WI38 (cell line): ENCODE data around the gene GREM2.

Experiments
- H3K4me3 ChIP-seq: 2 replicates; pipeline ENCODE4 v1.5.1; 2011; ENCODE audit warnings: low read depth, mild to moderate bottlenecking, control low read depth, low read length
- CTCF ChIP-seq: IDR thresholded peaks from 2 replicates; pipeline ENCODE4 v1.5.1; 2012; ENCODE audit warnings: low read depth, mild to moderate bottlenecking, control low read depth, low read length

The GREM2 gene

GRCh38 chr1:240496356-240496755 is 115.6 kb downstream of the GREM2 start:
- no peak overlapping the region for H3K4me3 ChIP-seq
- TF ChIP-seq CTCF = no peak

DNA sequence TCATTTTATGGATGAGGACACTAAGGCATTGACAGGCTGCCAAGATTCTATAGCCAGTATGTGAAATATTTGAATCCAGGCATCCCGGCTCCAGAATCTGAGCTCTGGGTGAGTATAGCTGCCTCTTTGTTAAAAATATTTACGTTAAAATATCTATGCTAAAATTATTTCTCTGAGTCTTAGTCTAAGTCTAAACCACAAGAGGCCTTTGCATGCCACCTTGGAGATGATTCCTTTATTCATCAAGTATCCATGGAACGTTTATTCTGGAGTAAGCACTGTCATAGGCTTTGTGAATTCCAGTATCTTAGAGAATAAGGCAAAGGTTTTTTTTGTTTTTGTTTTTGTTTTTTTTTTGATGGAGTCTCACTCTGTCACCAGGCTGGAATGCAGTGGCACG is 116.4 kb downstream of the GREM2 start:
- H3K4me3 ChIP-seq = no peak overlapping the region
- TF ChIP-seq CTCF = no peak

GRCh38 chr1:240492832-240493440 is 119.0 kb downstream of the GREM2 start:
- no peak for TF ChIP-seq CTCF
- H3K4me3 ChIP-seq = no peak overlapping the region

DNA sequence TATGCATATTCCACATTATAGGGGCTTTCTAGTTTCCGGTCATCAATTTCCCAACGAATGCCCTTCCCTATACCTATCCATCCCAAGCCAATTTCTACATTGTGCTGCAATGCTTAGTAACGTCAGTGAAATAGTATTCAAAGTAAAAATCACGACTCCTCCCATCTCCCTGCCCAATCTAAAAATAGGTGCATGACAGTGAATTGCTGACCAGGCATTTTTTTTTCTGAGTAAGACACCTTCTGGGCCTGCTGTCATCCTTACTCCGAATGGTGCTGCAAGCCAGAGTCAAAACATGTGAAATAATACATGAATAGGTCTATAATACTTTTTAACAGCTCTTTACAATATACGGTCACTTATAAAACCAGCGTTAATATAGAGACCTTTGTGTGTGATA is 120.2 kb downstream of the GREM2 start:
- no peak overlapping the region for H3K4me3 ChIP-seq
- TF ChIP-seq CTCF = no peak

- TF ChIP-seq CTCF = no peak
- no peak overlapping the region for H3K4me3 ChIP-seq
Observed at GRCh38 chr1:240491156-240491555, 120.8 kb downstream of the GREM2 start.

DNA sequence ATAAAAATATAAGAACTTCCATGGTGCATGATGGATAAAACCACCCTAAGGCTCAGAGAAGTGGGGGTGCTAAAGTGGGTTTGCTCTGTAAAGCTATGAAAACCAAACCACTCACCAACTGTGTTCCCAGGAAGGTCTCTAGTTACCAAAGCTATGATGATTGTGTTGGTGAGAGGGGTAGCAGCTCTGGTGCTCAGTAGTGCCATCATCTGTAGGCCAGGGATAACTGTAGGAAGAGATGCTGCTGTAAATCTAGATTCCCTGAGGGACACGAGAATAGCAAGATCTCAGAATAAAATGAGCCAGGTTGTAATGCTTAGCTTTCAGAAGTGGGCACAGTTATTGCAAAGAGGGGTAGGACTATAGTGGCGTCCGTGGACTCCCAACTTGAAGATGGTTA is 124.5 kb downstream of the GREM2 start:
- TF ChIP-seq CTCF = no peak

DNA sequence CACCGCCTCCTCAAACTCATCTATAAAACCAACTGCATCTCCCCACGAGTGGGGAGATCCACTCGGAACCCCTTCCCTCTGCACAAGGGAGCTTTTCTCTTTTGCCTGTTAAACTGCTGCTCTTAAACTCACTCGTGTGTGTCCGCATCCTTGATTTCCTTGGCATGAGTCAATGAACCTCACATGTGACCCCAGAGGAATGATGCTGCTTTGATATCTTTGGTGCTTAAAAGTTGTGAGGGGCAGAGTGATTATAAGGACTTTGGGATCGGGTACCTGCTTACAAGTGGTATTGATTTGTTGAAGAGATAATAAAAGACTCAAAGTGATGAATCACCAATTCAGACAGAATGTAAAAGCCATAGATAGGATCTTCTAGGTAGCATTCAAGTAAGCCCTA is 125.3 kb downstream of the GREM2 start:
- TF ChIP-seq CTCF = no peak
- no peak overlapping the region for H3K4me3 ChIP-seq

More for the DNA sequence above, 124.5 kb downstream of the GREM2 start:
- no peak overlapping the region for H3K4me3 ChIP-seq
